ENCODE results near the gene ABCD2. TPM values are rescaled to one million over a fixed set of nuclear protein-coding genes. Genes with fewer than 3 reads are reported as not detected.
"Not testable (repeated sequence)": the region's sequence is repeated elsewhere in the genome, so short reads cannot be mapped to it uniquely, and the experiment has no call there.

Gene ABCD2
- total RNA-seq, 3 donors from 2014 or later = 2.6 to 48.0 (median 3.4) TPM

DNA sequence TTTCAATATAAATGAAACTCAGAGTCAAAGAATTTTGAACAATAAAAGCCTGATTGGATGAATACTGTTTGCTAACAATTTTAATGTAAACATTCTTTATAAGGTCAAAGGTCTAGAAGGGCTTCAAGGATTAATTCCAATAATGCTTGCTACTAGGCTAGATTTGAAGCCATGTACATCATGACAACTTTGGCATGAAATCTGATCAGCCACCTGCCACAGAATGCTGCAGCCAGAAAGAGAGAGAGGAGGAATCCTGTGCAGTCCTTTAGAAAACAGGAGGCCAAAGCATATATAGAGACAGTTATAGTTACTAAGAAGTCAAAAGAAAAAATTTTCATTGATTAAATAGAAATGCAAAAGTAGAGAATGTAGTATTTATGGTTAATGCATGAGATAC is 47.1 kb downstream of the ABCD2 start:
- TF ChIP-seq, protein P1, sequence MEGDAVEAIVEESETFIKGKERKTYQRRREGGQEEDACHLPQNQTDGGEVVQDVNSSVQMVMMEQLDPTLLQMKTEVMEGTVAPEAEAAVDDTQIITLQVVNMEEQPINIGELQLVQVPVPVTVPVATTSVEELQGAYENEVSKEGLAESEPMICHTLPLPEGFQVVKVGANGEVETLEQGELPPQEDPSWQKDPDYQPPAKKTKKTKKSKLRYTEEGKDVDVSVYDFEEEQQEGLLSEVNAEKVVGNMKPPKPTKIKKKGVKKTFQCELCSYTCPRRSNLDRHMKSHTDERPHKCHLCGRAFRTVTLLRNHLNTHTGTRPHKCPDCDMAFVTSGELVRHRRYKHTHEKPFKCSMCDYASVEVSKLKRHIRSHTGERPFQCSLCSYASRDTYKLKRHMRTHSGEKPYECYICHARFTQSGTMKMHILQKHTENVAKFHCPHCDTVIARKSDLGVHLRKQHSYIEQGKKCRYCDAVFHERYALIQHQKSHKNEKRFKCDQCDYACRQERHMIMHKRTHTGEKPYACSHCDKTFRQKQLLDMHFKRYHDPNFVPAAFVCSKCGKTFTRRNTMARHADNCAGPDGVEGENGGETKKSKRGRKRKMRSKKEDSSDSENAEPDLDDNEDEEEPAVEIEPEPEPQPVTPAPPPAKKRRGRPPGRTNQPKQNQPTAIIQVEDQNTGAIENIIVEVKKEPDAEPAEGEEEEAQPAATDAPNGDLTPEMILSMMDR (IDR thresholded peaks at IDR 0.05) = no peak
- no peaks in the 10 kb centered on the region for H3K4me1 ChIP-seq
- H3K27me3 ChIP-seq = no peaks in the 10 kb centered on the region
- intact Hi-C loops (cut with DNase I; ENCODE audit: low total_unique reads) = no loop called here
- no peak overlapping the region for H3K27ac ChIP-seq
- no peak for DNase-seq (ENCODE audit: low spot score in 2 of 2)
- H3K4me3 ChIP-seq = no peak overlapping the region
- peaks cover 8 to 11% of the 10 kb centered on the region in 2 donors for H3K9me3 ChIP-seq
- H3K36me3 ChIP-seq = no peaks in the 10 kb centered on the region

GRCh38 chr12:39571351-39571750 is 48.3 kb downstream of the ABCD2 start:
- Histone ChIP-seq H3K27me3 (no peaks in the 10 kb centered on the region), H3K9me3 (peaks cover 8 to 11% of the 10 kb centered on the region in 2 donors), H3K36me3 (no peaks in the 10 kb centered on the region), H3K4me1 (no peaks in the 10 kb centered on the region), H3K4me3 (no peak overlapping the region), H3K27ac (no peak overlapping the region)
- intact Hi-C loops (cut with DNase I; ENCODE audit: low total_unique reads) = no loop called here
- TF ChIP-seq POLR2AphosphoS5 (IDR thresholded peaks at IDR 0.05) (no peak), POLR2A (IDR thresholded peaks at IDR 0.05) (no peak)
- TF ChIP-seq, protein P1 (IDR thresholded peaks at IDR 0.05) = no peak
- DNase-seq (ENCODE audit: low spot score in 2 of 2) = no peak

GRCh38 chr12:39553476-39553875 is 66.1 kb downstream of the ABCD2 start:
- Histone ChIP-seq H3K27ac (no peak overlapping the region), H3K36me3 (no peaks in the 10 kb centered on the region), H3K27me3 (no peaks in the 10 kb centered on the region), H3K9me3 (peaks cover 13 to 22% of the 10 kb centered on the region in 2 donors), H3K4me3 (no peak overlapping the region), H3K4me1 (no peaks in the 10 kb centered on the region)
- DNase-seq (ENCODE audit: low spot score in 2 of 2) = no peak
- TF ChIP-seq POLR2AphosphoS5 (IDR thresholded peaks at IDR 0.05) = no peak
- TF ChIP-seq, protein P1 (IDR thresholded peaks at IDR 0.05) = no peak
- no peak for TF ChIP-seq POLR2A (IDR thresholded peaks at IDR 0.05)
- intact Hi-C loops (cut with DNase I; ENCODE audit: low total_unique reads) = no loop called here

DNA sequence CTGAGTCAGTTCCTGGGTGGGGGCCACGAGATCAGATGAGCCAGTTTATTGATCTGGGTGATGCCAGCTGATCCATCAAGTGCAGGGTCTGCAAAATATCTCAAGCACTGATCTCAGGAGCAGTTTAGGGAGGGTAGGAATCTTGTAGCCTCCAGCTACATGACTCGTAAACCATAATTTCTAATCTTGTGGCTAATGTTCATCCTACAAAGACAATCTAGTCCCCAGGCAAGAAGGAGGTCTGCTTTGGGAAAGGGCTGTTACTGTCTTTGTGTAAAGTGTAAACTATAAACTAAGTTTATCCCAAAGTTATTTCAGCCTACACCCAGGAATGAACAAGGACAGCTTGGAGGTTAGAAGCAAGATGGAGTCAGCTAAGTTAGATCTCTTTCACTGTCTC is 75.4 kb downstream of the ABCD2 start:
- H3K9me3 ChIP-seq; H3K4me1 ChIP-seq; H3K27me3 ChIP-seq; intact Hi-C loops (cut with DNase I; ENCODE audit: low total_unique reads); H3K4me3 ChIP-seq; H3K36me3 ChIP-seq; H3K27ac ChIP-seq; DNase-seq (ENCODE audit: low spot score in 2 of 2): not testable (repeated sequence)

DNA sequence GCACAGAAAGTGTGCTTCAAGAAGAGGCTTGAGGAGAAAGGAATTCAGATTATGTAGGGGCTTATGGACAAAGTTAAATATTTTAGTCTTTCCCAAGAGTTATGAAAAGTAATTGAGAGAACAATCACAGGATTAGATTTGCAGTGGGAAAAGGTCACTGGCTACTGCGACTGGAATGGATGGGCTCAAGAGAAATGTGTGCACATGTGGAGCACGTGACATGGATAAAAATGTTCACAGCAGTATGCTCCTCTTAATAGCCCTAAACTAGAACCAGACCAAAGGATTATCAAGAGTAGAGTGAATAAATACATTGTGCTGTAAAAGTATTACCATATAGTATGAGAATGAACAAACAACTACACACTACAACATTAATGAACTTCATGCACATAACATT is 78.1 kb downstream of the ABCD2 start:
- intact Hi-C loops (cut with DNase I; ENCODE audit: low total_unique reads) = no loop called here
- Histone ChIP-seq H3K9me3 (no peaks in the 10 kb centered on the region), H3K27ac (no peak overlapping the region), H3K4me1 (no peaks in the 10 kb centered on the region), H3K36me3 (no peaks in the 10 kb centered on the region), H3K4me3 (no peak overlapping the region), H3K27me3 (no peaks in the 10 kb centered on the region)
- no peak for DNase-seq (ENCODE audit: low spot score in 2 of 2)
- TF ChIP-seq POLR2A (IDR thresholded peaks at IDR 0.05) (no peak), POLR2AphosphoS5 (IDR thresholded peaks at IDR 0.05) (no peak)
- TF ChIP-seq, protein P1 (IDR thresholded peaks at IDR 0.05) = no peak

GRCh38 chr12:39538679-39539104 is 80.9 kb downstream of the ABCD2 start:
- Histone ChIP-seq H3K4me3 (no peak overlapping the region), H3K27me3 (no peaks in the 10 kb centered on the region), H3K36me3 (no peaks in the 10 kb centered on the region), H3K9me3 (no peaks in the 10 kb centered on the region), H3K4me1 (no peaks in the 10 kb centered on the region), H3K27ac (no peak overlapping the region)
- TF ChIP-seq POLR2AphosphoS5 (IDR thresholded peaks at IDR 0.05) (no peak), POLR2A (IDR thresholded peaks at IDR 0.05) (no peak)
- TF ChIP-seq, protein P1 (IDR thresholded peaks at IDR 0.05) = no peak
- intact Hi-C loops (cut with DNase I; ENCODE audit: low total_unique reads) = no loop called here
- no peak for DNase-seq (ENCODE audit: low spot score in 2 of 2)

All from breast epithelium (tissue), 4 donors.